SK-N-SH (cell line): ENCODE results near the gene STK4. TPM values are rescaled to one million over a fixed set of nuclear protein-coding genes. Genes with fewer than 3 reads are reported as not detected.

ENCODE experiments used
- CTCF ChIA-PET: fragments of 300-600, 350-600 bp; formaldehyde crosslinking; extraction: SDS; loops from one replicate; lab custom pipeline; 2021; lab: Yijun Ruan, JAX
- POLR2A ChIA-PET: fragments of 350-600 bp; sonication (Branson Sonifier 250); formaldehyde crosslinking; extraction: SDS; loops from one replicate; lab custom pipeline; 2020; ENCODE audit warnings: antibody characterized with exemption, inconsistent platforms; lab: Yijun Ruan, JAX
- DNase-seq: peaks from one replicate; pipeline ENCODE4 v3.0.0; 2012
- H2AFZ ChIP-seq: fragments of 200-600 bp; sonication (generic); 2 replicates; pipeline ENCODE4 v1.8.1; 2016; ENCODE audit warnings: antibody characterized with exemption, mild to moderate bottlenecking, low read depth
- H3F3A ChIP-seq: fragments of 200-600 bp; sonication (generic); replicated peaks from 2 replicates; pipeline ENCODE3; 2016; ENCODE audit warnings: antibody characterized with exemption, mild to moderate bottlenecking; ENCODE audit not compliant: insufficient read depth
- H3K27ac ChIP-seq, 2 experiments: fragments of 200-500 bp in 1 of 2; fragments of 200-600 bp in 1 of 2; sonication (Bioruptor generic) in 1 of 2; sonication (generic), shearing (Covaris generic) in 1 of 2; 2 replicates each; pipeline versions ENCODE4 v1.5.1 to v1.6.1; 2014 to 2016; ENCODE audit warnings: low read depth in 2 of 2, inconsistent platforms in 1 of 2, low read length in 1 of 2, mild to moderate bottlenecking in 1 of 2, mixed read lengths in 1 of 2
- H3K27me3 ChIP-seq: fragments of 200-600 bp; sonication (generic), shearing (Covaris generic); 2 replicates; pipeline ENCODE4 v1.6.1; 2016; ENCODE audit warnings: mixed run types; ENCODE audit not compliant: insufficient read depth
- H3K36me3 ChIP-seq, 2 experiments: fragments of 200-500 bp in 1 of 2; fragments of 200-600 bp in 1 of 2; sonication (Bioruptor generic) in 1 of 2; sonication (generic) in 1 of 2; replicated peaks in 1 of 2; 2 replicates each; pipeline versions ENCODE3 to v1.5.1; 2014 to 2016; ENCODE audit warnings: low read length in 1 of 2, mild to moderate bottlenecking in 1 of 2; ENCODE audit not compliant: insufficient read depth in 2 of 2, control insufficient read depth in 1 of 2
- H3K4me1 ChIP-seq, 2 experiments: fragments of 200-500 bp in 1 of 2; fragments of 200-600 bp in 1 of 2; sonication (Bioruptor generic) in 1 of 2; sonication (generic), shearing (Covaris generic) in 1 of 2; 2 replicates each; pipeline versions ENCODE4 v1.5.1 to v1.6.1; 2014 to 2016; ENCODE audit warnings: low read depth in 1 of 2, low read length in 1 of 2, mixed run types in 1 of 2; ENCODE audit not compliant: insufficient read depth in 2 of 2, control insufficient read depth in 1 of 2
- H3K4me2 ChIP-seq: fragments of 200-600 bp; sonication (generic), shearing (Covaris generic); 2 replicates; pipeline ENCODE4 v1.6.1; 2017; ENCODE audit warnings: mixed run types
- H3K4me3 ChIP-seq, 2 experiments: fragments of 200-500 bp in 1 of 2; fragments of 200-600 bp in 1 of 2; sonication (Bioruptor generic) in 1 of 2; sonication (generic), shearing (Covaris generic) in 1 of 2; 2 replicates each; pipeline versions ENCODE4 v1.5.1 to v1.8.1; 2014 to 2016; ENCODE audit warnings: low read depth in 2 of 2, inconsistent platforms in 1 of 2, low read length in 1 of 2, mild to moderate bottlenecking in 1 of 2, mixed read lengths in 1 of 2, moderate library complexity in 1 of 2
- H3K79me2 ChIP-seq: fragments of 200-600 bp; sonication (generic); 2 replicates; pipeline ENCODE4 v1.8.1; 2017; ENCODE audit warnings: mild to moderate bottlenecking; ENCODE audit not compliant: insufficient read depth
- H3K9ac ChIP-seq: fragments of 200-600 bp; sonication (generic); 2 replicates; pipeline ENCODE4 v1.6.1; 2017; ENCODE audit warnings: mixed run types
- H3K9me2 ChIP-seq: fragments of 200-600 bp; sonication (generic); 2 replicates; pipeline ENCODE4 v1.6.1; 2017; ENCODE audit warnings: mixed run types
- H3K9me3 ChIP-seq: fragments of 200-600 bp; sonication (generic); 2 replicates; pipeline ENCODE4 v1.6.1; 2017; ENCODE audit warnings: mixed run types, mild to moderate bottlenecking, moderate library complexity
- H4K20me1 ChIP-seq: fragments of 200-600 bp; sonication (generic); 2 replicates; pipeline ENCODE4 v1.6.1; 2017; ENCODE audit warnings: mild to moderate bottlenecking, mixed run types; ENCODE audit not compliant: insufficient read depth
- CHD2 ChIP-seq: fragments of 150-350 bp; IDR thresholded peaks from 2 replicates; pipeline ENCODE4 v1.6.1; 2018; ENCODE audit warnings: low read length; ENCODE audit not compliant: partially characterized antibody
- GABPA ChIP-seq: IDR thresholded peaks from 2 replicates; pipeline ENCODE4 v1.4.0; 2012; ENCODE audit warnings: low read depth, mild to moderate bottlenecking
- GATA2 ChIP-seq: sonication (generic); formaldehyde crosslinking; IDR thresholded peaks from 2 replicates; pipeline ENCODE4 v1.5.0; 2020; ENCODE audit warnings: mild to moderate bottlenecking, missing genetic modification reagents
- MEF2A ChIP-seq: IDR thresholded peaks from 2 replicates; pipeline ENCODE4 v1.4.0; 2012; ENCODE audit warnings: low read depth, borderline replicate concordance
- NFIC ChIP-seq: IDR thresholded peaks from 2 replicates; pipeline ENCODE4 v1.4.0; 2012; ENCODE audit warnings: borderline replicate concordance
- NRF1 ChIP-seq: IDR thresholded peaks from 2 replicates; pipeline ENCODE4 v1.6.1; 2012; ENCODE audit warnings: low read depth, mild to moderate bottlenecking, low read length
- POLR2AphosphoS5 ChIP-seq: IDR thresholded peaks from 2 replicates; pipeline ENCODE4 v1.6.1; 2012; ENCODE audit warnings: low read depth, low read length
- RAD21 ChIP-seq: IDR thresholded peaks from 2 replicates; pipeline ENCODE4 v1.6.1; 2012; ENCODE audit warnings: mild to moderate bottlenecking, low read length
- RCOR1 ChIP-seq: fragments of 150-350 bp; IDR thresholded peaks from 2 replicates; pipeline ENCODE4 v1.6.1; 2017; ENCODE audit warnings: antibody characterized with exemption, low read length
- RFX5 ChIP-seq: IDR thresholded peaks from 2 replicates; pipeline ENCODE4 v1.6.1; 2012; ENCODE audit warnings: mild to moderate bottlenecking, improper control_type of control experiment, low read length
- RXRA ChIP-seq: IDR thresholded peaks from 2 replicates; pipeline ENCODE4 v1.4.0; 2012; ENCODE audit warnings: low read depth, mild to moderate bottlenecking, borderline replicate concordance
- SIN3A ChIP-seq: IDR thresholded peaks from 2 replicates; pipeline ENCODE4 v1.6.1; 2012; ENCODE audit warnings: low read depth, mild to moderate bottlenecking, low read length, moderate library complexity, borderline replicate concordance
- SMC3 ChIP-seq: IDR thresholded peaks from 2 replicates; pipeline ENCODE4 v1.6.1; 2012; ENCODE audit warnings: low read depth, low read length, improper control_type of control experiment
- TAF1 ChIP-seq: IDR thresholded peaks from 2 replicates; pipeline ENCODE4 v1.6.1; 2012; ENCODE audit warnings: low read depth, mild to moderate bottlenecking, low read length, moderate library complexity, borderline replicate concordance
- TCF12 ChIP-seq: IDR thresholded peaks from 2 replicates; pipeline ENCODE4 v1.4.0; 2012
- USF1 ChIP-seq: IDR thresholded peaks from 2 replicates; pipeline ENCODE4 v1.4.0; 2012; ENCODE audit warnings: low read depth, borderline replicate concordance
- USF2 ChIP-seq: fragments of 150-350 bp; IDR thresholded peaks from 2 replicates; pipeline ENCODE4 v1.6.1; 2017; ENCODE audit warnings: antibody characterized with exemption, low read length, low read depth, borderline replicate concordance
- YY1 ChIP-seq: IDR thresholded peaks from 2 replicates; pipeline ENCODE4 v1.4.0; 2012; ENCODE audit warnings: low read depth, mild to moderate bottlenecking
- WGBS: methylation state at CpG from one replicate; pipeline ENCODE4 v1.1.6; 2017; ENCODE audit warnings: low lambda C conversion rate; 5-methylcytosine and 5-hydroxymethylcytosine counted together
- polyA plus RNA-seq, 3 experiments: library from polyadenylated mRNA; depleted of rRNA; stranded (reverse); fragments of >200 nt; gene quantifications; 2 replicates each; pipeline ENCODE4 v1.2.3, GENCODE V29; 2012
- TF ChIP-seq, protein P1 (sequence below): IDR thresholded peaks from 2 replicates; pipeline ENCODE4 v1.6.1; 2012; ENCODE audit warnings: mild to moderate bottlenecking, low read depth, low read length, moderate library complexity

Gene STK4
- polyA plus RNA-seq, 1 of the 3 experiments (the other 2 are of a cell fraction): 11.4 TPM

- ChIA-PET POLR2A (no interaction called here), CTCF (interaction anchor here (0.9 to 1.6 kb wide), 5 partner anchors 10 to 115 kb away, joined by 3 to 12 read pairs (median 3); no protein-coding TSS in a partner anchor)
- Histone ChIP-seq H3K9me2 (no peaks in the 10 kb centered on the region), H3K36me3 (peaks cover 42 to 63% of the 10 kb centered on the region in 2 experiments), H3K79me2 (peaks cover 9% of the 10 kb centered on the region), H4K20me1 (no peaks in the 10 kb centered on the region), H3K4me3 (no peak overlapping the region), H3K4me1 (peaks cover 0 to 7% of the 10 kb centered on the region in 2 experiments; a peak in 2 of 4 replicates), H3K9ac (no peak overlapping the region), H3K9me3 (no peaks in the 10 kb centered on the region), H3K27ac (no peak overlapping the region), H3F3A (peaks cover 7% of the 10 kb centered on the region), H3K27me3 (no peaks in the 10 kb centered on the region), H3K4me2 (no peak overlapping the region), H2AFZ (no peak overlapping the region)
- TF ChIP-seq RCOR1: no peak
- no peak for TF ChIP-seq GATA2 (CRISPR knock-in tag)
- no peak for TF ChIP-seq GABPA
- TF ChIP-seq RXRA: no peak
- TF ChIP-seq RAD21: no peak
- WGBS: 94% methylated on average over 6 of the region's 6 CpGs
- DNase-seq: no peak
These were observed 30.9 kb downstream of the STK4 start for GRCh38 chr20:44997171-44997570.

- peaks cover 7% of the 10 kb centered on the region for H3F3A ChIP-seq
- no peak overlapping the region for H3K4me3 ChIP-seq
- H3K9ac ChIP-seq: no peak overlapping the region
- H2AFZ ChIP-seq: no peak overlapping the region
- ChIA-PET POLR2A (no interaction called here), CTCF (interaction anchor here (1.0 to 1.9 kb wide), 3 partner anchors 11 to 17 kb away, joined by 3 to 8 read pairs (median 3); no protein-coding TSS in a partner anchor)
- no peaks in the 10 kb centered on the region for H4K20me1 ChIP-seq
- no peaks in the 10 kb centered on the region for H3K9me2 ChIP-seq
- peaks cover 0 to 7% of the 10 kb centered on the region in 2 experiments; a peak in 2 of 4 replicates for H3K4me1 ChIP-seq
- H3K9me3 ChIP-seq: no peaks in the 10 kb centered on the region
- no peak overlapping the region for H3K4me2 ChIP-seq
- WGBS: 97% methylated on average over 5 of the region's 5 CpGs
- TF ChIP-seq YY1 (no peak), POLR2AphosphoS5 (no peak), NFIC (no peak), SMC3 (no peak), USF2 (no peak), SIN3A (no peak), TAF1 (no peak), RAD21 (no peak), RCOR1 (no peak), USF1 (no peak), RFX5 (no peak), CHD2 (no peak), MEF2A (no peak), TCF12 (no peak), NRF1 (no peak), GATA2 (CRISPR knock-in tag) (no peak)
- TF ChIP-seq, protein P1, sequence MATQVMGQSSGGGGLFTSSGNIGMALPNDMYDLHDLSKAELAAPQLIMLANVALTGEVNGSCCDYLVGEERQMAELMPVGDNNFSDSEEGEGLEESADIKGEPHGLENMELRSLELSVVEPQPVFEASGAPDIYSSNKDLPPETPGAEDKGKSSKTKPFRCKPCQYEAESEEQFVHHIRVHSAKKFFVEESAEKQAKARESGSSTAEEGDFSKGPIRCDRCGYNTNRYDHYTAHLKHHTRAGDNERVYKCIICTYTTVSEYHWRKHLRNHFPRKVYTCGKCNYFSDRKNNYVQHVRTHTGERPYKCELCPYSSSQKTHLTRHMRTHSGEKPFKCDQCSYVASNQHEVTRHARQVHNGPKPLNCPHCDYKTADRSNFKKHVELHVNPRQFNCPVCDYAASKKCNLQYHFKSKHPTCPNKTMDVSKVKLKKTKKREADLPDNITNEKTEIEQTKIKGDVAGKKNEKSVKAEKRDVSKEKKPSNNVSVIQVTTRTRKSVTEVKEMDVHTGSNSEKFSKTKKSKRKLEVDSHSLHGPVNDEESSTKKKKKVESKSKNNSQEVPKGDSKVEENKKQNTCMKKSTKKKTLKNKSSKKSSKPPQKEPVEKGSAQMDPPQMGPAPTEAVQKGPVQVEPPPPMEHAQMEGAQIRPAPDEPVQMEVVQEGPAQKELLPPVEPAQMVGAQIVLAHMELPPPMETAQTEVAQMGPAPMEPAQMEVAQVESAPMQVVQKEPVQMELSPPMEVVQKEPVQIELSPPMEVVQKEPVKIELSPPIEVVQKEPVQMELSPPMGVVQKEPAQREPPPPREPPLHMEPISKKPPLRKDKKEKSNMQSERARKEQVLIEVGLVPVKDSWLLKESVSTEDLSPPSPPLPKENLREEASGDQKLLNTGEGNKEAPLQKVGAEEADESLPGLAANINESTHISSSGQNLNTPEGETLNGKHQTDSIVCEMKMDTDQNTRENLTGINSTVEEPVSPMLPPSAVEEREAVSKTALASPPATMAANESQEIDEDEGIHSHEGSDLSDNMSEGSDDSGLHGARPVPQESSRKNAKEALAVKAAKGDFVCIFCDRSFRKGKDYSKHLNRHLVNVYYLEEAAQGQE: no peak
- H3K36me3 ChIP-seq: peaks cover 46 to 66% of the 10 kb centered on the region in 2 experiments
- no peaks in the 10 kb centered on the region for H3K27me3 ChIP-seq
- peaks cover 5% of the 10 kb centered on the region for H3K79me2 ChIP-seq
- no peak overlapping the region for H3K27ac ChIP-seq
- no peak for DNase-seq
These were observed 31.4 kb downstream of the STK4 start for GRCh38 chr20:44997668-44998067.
